B cell (primary cell): ENCODE data around the gene PON3.

Experiments used
- EZH2 ChIP-seq: IDR thresholded peaks from 2 replicates; pipeline ENCODE4 v1.6.1; 2012; ENCODE audit warnings: borderline replicate concordance, low read depth, mild to moderate bottlenecking, moderate library complexity, low read length; ENCODE audit not compliant: insufficient read depth, poor library complexity, severe bottlenecking
- TF ChIP-seq, protein P1 (sequence below): fragments of 200-600 bp; IDR thresholded peaks from one replicate; pipeline ENCODE4 v1.8.0; 2022; ENCODE audit warnings: antibody characterized with exemption, mild to moderate bottlenecking

- TF ChIP-seq, protein P1, sequence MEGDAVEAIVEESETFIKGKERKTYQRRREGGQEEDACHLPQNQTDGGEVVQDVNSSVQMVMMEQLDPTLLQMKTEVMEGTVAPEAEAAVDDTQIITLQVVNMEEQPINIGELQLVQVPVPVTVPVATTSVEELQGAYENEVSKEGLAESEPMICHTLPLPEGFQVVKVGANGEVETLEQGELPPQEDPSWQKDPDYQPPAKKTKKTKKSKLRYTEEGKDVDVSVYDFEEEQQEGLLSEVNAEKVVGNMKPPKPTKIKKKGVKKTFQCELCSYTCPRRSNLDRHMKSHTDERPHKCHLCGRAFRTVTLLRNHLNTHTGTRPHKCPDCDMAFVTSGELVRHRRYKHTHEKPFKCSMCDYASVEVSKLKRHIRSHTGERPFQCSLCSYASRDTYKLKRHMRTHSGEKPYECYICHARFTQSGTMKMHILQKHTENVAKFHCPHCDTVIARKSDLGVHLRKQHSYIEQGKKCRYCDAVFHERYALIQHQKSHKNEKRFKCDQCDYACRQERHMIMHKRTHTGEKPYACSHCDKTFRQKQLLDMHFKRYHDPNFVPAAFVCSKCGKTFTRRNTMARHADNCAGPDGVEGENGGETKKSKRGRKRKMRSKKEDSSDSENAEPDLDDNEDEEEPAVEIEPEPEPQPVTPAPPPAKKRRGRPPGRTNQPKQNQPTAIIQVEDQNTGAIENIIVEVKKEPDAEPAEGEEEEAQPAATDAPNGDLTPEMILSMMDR, result no peak
- no peak for TF ChIP-seq EZH2
Observed at GRCh38 chr7:95330204-95330960, 65.8 kb downstream of the PON3 start.
